Mucosa of rectum (tissue), 2 donors: ENCODE measurements around the gene PTTG1IP.

Experiments
- H3K27ac ChIP-seq, 2 donors: one replicate each; pipeline ENCODE4 v1.7.0; 2013; ENCODE audit warnings: inconsistent platforms in 2 of 2, low read depth in 2 of 2, low read length in 2 of 2
- H3K27me3 ChIP-seq, 2 donors: one replicate each; pipeline ENCODE4 v1.7.0; 2013; ENCODE audit warnings: low read length in 2 of 2; ENCODE audit not compliant: control insufficient read depth in 2 of 2, insufficient read depth in 2 of 2
- H3K36me3 ChIP-seq, 2 donors: one replicate each; pipeline ENCODE4 v1.7.0; 2013; ENCODE audit warnings: low read length in 2 of 2; ENCODE audit not compliant: control insufficient read depth in 2 of 2, insufficient read depth in 2 of 2
- H3K4me1 ChIP-seq, 2 donors: one replicate each; pipeline ENCODE4 v1.7.0; 2013; ENCODE audit warnings: low read length in 2 of 2, mild to moderate bottlenecking in 1 of 2; ENCODE audit not compliant: control insufficient read depth in 2 of 2, insufficient read depth in 2 of 2
- H3K4me3 ChIP-seq, 2 donors: one replicate each; pipeline ENCODE4 v1.7.0; 2013; ENCODE audit warnings: low read length in 2 of 2
- H3K9ac ChIP-seq, 2 donors: one replicate each; pipeline ENCODE4 v1.7.0; 2013; ENCODE audit warnings: low read length in 2 of 2, low read depth in 1 of 2, mild to moderate bottlenecking in 1 of 2
- H3K9me3 ChIP-seq, 2 donors: one replicate each; pipeline ENCODE4 v1.7.0; 2013; ENCODE audit warnings: low read length in 2 of 2; ENCODE audit not compliant: control insufficient read depth in 2 of 2
- donor health status: healthy.
- donor health status: Normal muscosa, but diverticular disease.

Gene PTTG1IP

DNA sequence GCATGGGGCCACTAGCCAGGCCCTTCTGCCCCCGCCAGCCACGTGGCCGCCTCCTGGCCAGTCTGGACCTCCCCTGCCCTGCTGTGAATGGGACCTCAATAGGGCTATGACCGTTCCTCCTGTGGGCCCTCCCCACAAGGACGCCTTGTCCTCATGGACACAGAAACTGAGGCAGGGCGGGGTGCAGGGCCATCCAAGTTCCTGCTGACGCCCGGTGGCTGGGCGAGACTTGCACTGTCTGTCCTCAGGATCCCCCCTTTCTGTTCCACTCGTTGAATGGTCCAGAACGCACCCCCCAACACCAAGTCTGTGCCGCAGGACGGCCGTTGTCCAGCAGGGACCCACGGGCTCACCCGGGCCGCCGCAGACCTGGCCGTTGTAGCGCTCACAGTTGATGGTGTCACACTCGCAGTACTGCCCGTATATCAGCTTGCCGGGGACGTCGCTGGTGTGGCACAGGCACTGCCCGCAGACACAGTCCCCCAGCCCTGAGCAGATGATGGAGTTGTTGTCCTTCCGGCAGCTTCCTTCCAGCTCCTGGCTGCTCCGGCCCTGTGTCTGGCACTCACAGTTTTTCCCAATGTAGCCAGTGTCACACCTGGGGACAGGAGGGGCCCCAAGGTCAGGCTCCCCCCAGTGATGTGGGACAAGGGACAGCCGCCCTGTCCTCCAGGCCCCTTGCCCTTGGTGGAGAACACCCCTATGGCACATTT is 16.3 kb upstream of the PTTG1IP start:
- H3K4me1 ChIP-seq, result peaks cover 0 to 2% of the 10 kb centered on the region in 2 donors
- H3K4me3 ChIP-seq, result no peak overlapping the region
- H3K9ac ChIP-seq, result no peak overlapping the region
- H3K9me3 ChIP-seq, result no peaks in the 10 kb centered on the region
- H3K27me3 ChIP-seq, result no peaks in the 10 kb centered on the region
- H3K27ac ChIP-seq, result no peak overlapping the region
- H3K36me3 ChIP-seq, result no peaks in the 10 kb centered on the region

DNA sequence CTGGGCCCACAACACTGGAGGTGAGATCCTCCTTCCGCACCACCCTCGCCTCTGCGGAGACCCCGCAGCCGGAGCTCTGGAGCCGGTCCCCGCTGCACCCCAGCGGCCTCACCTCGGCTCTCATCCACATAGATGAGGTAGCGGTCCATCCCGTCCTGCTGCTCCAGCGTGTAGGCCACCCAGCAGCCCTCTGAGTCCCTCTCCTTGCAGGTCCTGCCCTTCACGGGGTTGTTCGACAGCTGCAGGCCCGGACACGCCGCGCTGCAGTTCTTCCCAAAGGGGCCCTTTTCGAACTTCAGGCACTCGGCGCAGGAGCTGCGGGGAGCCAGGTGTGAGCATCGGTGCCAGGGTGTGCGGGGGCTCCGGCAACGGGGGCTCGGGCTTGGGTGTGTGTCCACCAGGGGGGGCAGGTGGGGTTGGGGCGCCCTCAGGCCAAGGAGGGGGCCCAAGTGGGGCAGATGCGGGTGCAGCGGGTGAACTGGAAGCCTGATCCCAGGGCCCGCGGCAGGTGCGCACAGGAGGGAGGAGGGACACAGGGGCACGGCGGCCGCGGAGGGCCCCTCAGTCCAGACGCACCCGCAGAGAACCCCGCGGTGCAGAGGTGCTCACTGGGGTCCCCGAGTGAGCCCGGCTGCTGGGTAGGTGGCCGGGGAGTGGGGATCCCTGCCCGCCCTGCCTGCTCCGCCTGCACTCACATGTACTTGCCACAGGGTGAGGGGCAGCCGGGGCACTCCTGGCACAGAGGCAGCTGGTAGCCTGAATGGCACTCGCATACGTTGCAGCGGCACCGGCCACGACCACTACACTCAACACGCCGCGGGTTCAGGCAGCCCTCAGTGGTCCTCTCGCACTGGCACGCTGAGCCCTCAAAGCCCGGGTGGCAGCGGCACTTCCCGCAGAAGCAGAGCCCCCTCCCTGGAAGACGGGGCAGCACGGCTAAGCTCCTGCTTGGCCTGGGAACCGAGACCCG is 15.4 kb upstream of the PTTG1IP start:
- no peak overlapping the region for H3K9ac ChIP-seq

DNA sequence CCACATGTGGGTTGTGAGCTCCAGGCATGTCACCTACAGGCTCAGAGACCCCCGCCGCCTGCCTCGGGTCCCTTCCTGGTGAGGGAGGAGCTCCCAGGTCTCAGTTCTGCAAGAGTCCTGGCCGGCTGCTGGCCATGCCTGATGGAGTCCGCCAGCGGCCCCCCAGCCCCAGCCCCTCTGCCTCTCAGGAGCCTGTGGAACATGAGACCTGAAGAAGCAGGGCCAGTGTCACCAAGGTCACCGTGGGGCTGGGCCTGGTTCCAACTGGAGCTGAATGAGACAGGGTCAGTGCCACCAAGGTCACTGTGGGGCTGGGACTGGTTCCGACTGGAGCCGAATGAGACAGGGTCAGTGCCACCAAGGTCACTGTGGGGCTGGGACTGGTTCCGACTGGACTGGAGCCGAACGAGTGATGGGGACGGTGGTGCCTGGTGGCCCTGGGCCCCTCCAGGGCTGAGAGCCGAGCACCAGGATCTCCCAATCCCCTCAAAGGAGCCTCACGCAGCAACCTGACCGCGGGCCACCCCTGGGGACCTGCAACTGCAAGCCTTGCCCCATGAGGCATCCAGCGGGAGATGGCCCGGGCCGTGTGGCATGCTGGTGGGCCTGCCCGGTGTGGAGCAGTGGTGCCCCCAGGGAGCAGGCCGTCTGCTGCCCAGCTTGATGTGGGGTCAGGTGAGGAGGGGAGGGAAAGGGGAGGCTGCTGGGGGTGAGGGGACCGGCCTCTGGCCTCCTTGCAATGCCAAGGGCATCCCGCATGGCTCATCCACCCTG is 14.5 kb upstream of the PTTG1IP start:
- Histone ChIP-seq H3K4me3 (no peak overlapping the region), H3K9me3 (no peaks in the 10 kb centered on the region), H3K36me3 (no peaks in the 10 kb centered on the region), H3K9ac (no peak overlapping the region), H3K27me3 (no peaks in the 10 kb centered on the region), H3K4me1 (peaks cover 0 to 2% of the 10 kb centered on the region in 2 donors), H3K27ac (no peak overlapping the region)

More for the DNA sequence above, 15.4 kb upstream of the PTTG1IP start:
- no peak overlapping the region for H3K27ac ChIP-seq
- H3K4me3 ChIP-seq, result no peak overlapping the region
- H3K36me3 ChIP-seq, result no peaks in the 10 kb centered on the region
- H3K4me1 ChIP-seq, result peaks cover 0 to 2% of the 10 kb centered on the region in 2 donors
- no peaks in the 10 kb centered on the region for H3K27me3 ChIP-seq
- H3K9me3 ChIP-seq, result no peaks in the 10 kb centered on the region

DNA sequence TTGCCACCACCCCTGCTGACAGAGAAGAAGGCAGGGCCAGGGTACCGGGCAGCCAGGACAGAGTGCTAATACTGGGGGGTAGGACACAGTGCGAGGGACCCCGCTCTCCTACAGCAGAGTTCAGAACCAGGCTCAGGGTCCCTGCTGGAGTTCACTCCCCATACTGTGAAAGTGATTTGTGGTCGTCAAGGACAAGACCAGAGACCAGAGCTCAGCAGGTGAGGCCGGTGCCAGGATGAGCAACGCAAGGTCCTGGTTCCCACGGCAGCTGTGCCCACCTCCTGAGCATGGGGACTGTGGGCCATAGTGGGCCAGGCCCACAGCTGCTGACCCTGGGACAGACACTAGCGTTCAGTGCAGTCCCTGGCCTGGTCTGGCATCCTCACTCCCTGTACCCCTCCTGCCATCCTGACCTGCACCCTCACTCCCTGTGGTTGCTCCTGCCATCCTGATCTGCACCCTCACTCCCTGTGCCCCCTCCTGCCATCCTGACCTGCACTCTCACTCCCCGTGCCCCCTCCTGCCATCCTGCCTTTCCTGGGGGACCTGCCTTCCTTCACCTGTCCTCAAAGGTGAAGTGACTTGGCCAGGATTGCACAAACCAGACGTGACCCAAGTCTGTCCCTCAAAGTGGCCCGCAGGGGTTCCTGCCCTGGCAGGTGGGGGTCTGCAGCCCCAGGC is 13.8 kb upstream of the PTTG1IP start:
- peaks cover 3 to 5% of the 10 kb centered on the region in 2 donors for H3K4me1 ChIP-seq
- H3K9ac ChIP-seq, result no peak overlapping the region
- no peaks in the 10 kb centered on the region for H3K9me3 ChIP-seq
- no peak overlapping the region for H3K27ac ChIP-seq
- no peaks in the 10 kb centered on the region for H3K36me3 ChIP-seq
- H3K4me3 ChIP-seq, result no peak overlapping the region
- no peaks in the 10 kb centered on the region for H3K27me3 ChIP-seq

DNA sequence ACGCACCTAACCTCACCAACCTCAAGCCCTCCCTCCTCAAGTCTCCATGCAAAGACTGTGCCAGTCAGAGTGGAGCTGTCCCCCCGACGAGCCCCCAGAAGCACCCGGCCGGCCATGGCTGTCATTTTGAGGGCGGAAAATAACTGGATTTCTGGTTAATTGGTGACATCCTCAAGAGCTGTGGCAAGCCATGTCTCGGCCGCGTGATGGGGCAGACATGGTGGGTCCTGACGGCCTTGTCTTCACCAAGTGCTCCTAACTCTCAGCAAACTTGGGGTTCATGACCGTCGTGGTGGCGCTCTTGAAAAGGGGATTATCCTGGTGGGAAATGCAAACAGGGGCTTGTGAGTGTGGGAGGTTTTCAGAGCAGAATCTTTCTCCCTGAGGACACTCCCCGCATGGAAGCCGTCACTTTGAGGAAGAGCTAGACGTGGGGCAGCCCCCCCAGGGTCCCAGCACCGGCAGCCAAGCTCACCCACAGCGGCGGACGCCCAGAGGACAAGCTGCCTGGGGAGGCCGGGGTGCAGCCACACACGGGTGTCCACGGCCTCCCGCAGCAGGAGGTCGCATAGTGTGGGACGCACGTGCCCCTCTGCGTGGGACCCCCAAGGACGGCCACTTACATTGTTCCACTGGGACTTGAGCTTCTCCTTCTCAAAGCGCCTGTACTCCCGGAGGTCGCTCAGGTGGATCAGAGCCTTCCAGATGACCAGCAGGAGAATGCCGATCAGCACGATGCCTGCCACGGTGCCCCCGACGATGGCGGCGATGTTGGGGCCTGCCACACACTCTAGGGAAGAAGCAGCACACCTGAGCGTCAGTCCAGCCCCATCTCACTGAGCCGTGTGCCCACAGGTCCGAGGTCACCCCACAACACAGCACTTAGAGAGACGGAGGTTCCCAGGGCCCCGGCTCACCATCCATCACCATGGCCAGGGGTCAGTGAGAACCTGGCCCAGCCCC is 12.9 kb upstream of the PTTG1IP start:
- Histone ChIP-seq H3K36me3 (no peaks in the 10 kb centered on the region), H3K27me3 (no peaks in the 10 kb centered on the region), H3K9ac (no peak overlapping the region), H3K9me3 (no peaks in the 10 kb centered on the region), H3K4me1 (peaks cover 6 to 14% of the 10 kb centered on the region in 2 donors), H3K4me3 (no peak overlapping the region), H3K27ac (no peak overlapping the region)

DNA sequence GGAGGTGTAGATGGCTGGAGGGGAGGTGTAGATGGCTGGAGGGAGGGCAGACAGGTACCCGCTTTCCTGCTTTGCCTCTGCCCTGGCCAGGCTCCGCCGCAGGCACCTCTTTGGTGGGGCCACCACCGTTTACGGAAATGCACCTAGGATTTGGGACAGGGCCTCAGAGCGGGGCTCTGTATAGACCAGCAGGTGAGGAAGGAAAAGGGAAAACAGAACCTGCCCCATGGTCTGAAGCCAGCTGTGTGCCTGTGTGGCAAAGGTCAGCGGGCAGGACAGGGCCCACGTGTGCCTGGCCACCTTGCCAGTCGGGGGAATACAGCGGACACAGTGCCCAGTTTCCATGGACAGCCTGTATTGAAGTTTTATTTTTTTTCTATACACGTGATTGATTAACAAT is 12.1 kb upstream of the PTTG1IP start:
- H3K4me1 ChIP-seq, result peaks cover 7 to 14% of the 10 kb centered on the region in 2 donors
- H3K36me3 ChIP-seq, result no peaks in the 10 kb centered on the region
- no peak overlapping the region for H3K4me3 ChIP-seq
- H3K27ac ChIP-seq, result no peak overlapping the region
- no peaks in the 10 kb centered on the region for H3K9me3 ChIP-seq
- H3K27me3 ChIP-seq, result no peaks in the 10 kb centered on the region
- H3K9ac ChIP-seq, result no peak overlapping the region

DNA sequence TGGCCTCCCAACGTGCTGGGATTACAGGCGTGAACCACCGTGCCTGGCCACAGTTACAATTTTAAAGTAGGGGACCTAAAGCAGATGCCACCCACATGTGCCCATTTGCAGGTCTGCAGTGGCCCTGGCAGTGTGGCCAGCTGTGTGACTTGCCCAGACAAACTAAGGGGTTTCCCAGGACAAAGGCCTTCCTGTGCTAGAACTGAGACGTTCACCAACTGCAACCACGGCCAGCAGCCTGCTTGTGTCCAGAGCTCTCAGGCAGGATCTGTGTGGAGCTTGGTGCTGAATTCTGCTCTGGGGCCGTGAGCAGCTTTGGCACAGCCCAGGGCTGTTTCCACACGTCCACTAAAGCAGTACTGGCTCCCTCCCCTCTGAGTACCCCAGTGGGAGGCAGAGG is 10.6 kb upstream of the PTTG1IP start:
- no peaks in the 10 kb centered on the region for H3K9me3 ChIP-seq
- no peak overlapping the region for H3K4me3 ChIP-seq
- H3K27me3 ChIP-seq, result no peaks in the 10 kb centered on the region
- no peak overlapping the region for H3K27ac ChIP-seq
- H3K9ac ChIP-seq, result no peak overlapping the region
- H3K36me3 ChIP-seq, result no peaks in the 10 kb centered on the region
- H3K4me1 ChIP-seq, result peaks cover 7 to 18% of the 10 kb centered on the region in 2 donors

DNA sequence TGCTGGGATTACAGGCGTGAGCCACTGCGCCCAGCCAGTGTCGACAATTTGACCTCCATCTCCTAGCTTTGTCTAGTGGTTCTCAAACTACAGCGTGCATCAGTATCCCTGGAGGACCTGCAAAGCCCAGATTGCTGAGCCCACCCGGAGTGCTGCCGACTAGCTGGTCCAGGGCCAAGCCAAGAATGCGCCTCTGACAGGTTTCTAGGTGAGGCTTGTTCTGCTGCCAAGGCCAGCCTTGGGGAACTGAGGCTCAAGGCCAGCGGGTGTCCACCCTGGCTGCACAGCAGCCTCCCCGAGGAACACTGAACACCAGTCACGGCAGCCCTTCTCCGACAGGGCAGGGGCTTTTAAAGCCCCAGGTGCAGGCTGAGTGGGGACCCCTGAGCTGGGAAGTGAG is 9.8 kb upstream of the PTTG1IP start:
- H3K36me3 ChIP-seq, result no peaks in the 10 kb centered on the region
- H3K27me3 ChIP-seq, result no peaks in the 10 kb centered on the region
- no peaks in the 10 kb centered on the region for H3K9me3 ChIP-seq
- no peak overlapping the region for H3K4me3 ChIP-seq
- H3K9ac ChIP-seq, result no peak overlapping the region
- H3K27ac ChIP-seq, result no peak overlapping the region
- H3K4me1 ChIP-seq, result peaks cover 7 to 27% of the 10 kb centered on the region in 2 donors
